H1 (cell line): ENCODE data around the gene ISOC2. TPM values are rescaled to one million over a fixed set of nuclear protein-coding genes. Genes with fewer than 3 reads are reported as not detected.
A peak's percentile ranks its signal among the peaks of the same experiment; 100 is the strongest.

Experiments
- CTCF ChIA-PET: fragments of 300-600 bp; sonication (Branson Sonifier 250); formaldehyde crosslinking; loops from one replicate; lab custom pipeline; 2021; ENCODE audit not compliant: partially characterized antibody; lab: Charles Lee
- POLR2A ChIA-PET: fragments of 300-600 bp; sonication (Branson Sonifier 250); formaldehyde crosslinking; loops from one replicate; lab custom pipeline; 2021; ENCODE audit warnings: inconsistent platforms; ENCODE audit not compliant: partially characterized antibody; lab: Charles Lee
- DNase-seq, 2 experiments: peaks; one replicate each; pipeline versions ENCODE4 v3.0.0 to v3.0.0-alpha.2; 2010 to 2022; ENCODE audit warnings: low spot score in 2 of 2, low read depth in 1 of 2, mixed read lengths in 1 of 2
- FAIRE-seq: peaks from 2 replicates; lab custom pipeline; 2011; peaks lifted over from hg19 to GRCh38; lab: Jason Lieb, UNC
- H2AFZ ChIP-seq: 2 replicates; pipeline ENCODE4 v1.8.1; 2012; ENCODE audit warnings: low read length, inconsistent platforms
- H2AK5ac ChIP-seq: 2 replicates; pipeline ENCODE4 v1.6.1; 2013; ENCODE audit warnings: low read depth, low read length
- H2BK120ac ChIP-seq: replicated peaks from 2 replicates; pipeline ENCODE3; 2013; ENCODE audit warnings: low read depth, low read length, inconsistent platforms
- H2BK12ac ChIP-seq: 2 replicates; pipeline ENCODE4 v1.6.1; 2013; ENCODE audit warnings: low read depth, low read length
- H2BK15ac ChIP-seq: 2 replicates; pipeline ENCODE4 v1.6.1; 2013; ENCODE audit warnings: low read length
- H2BK20ac ChIP-seq: 2 replicates; pipeline ENCODE4 v1.6.1; 2013; ENCODE audit warnings: low read length
- H2BK5ac ChIP-seq: 2 replicates; pipeline ENCODE4 v1.6.1; 2013; ENCODE audit warnings: low read depth, low read length
- H3K14ac ChIP-seq: 2 replicates; pipeline ENCODE4 v1.6.1; 2013; ENCODE audit warnings: inconsistent platforms; ENCODE audit not compliant: insufficient read length
- H3K18ac ChIP-seq: 2 replicates; pipeline ENCODE4 v1.6.1; 2013; ENCODE audit warnings: low read length; ENCODE audit errors: extremely low read depth
- H3K23ac ChIP-seq: 2 replicates; pipeline ENCODE4 v1.6.1; 2013; ENCODE audit warnings: inconsistent platforms; ENCODE audit not compliant: insufficient read length
- H3K23me2 ChIP-seq: 2 replicates; pipeline ENCODE4 v1.6.1; 2013; ENCODE audit warnings: low read depth, low read length
- H3K27ac ChIP-seq: 2 replicates; pipeline ENCODE4 v1.6.1; 2011; ENCODE audit warnings: low read depth, low read length, inconsistent platforms
- H3K27me3 ChIP-seq, 4 experiments: replicated peaks in 1 of 4; 1 replicate in 1 of 4; 2 replicates in 3 of 4; pipeline versions ENCODE4 v1.6.1 to v1.8.1; 2011 to 2013; ENCODE audit warnings: low read length in 3 of 4, mild to moderate bottlenecking in 3 of 4, inconsistent platforms in 2 of 4, mixed read lengths in 2 of 4, moderate library complexity in 1 of 4; ENCODE audit not compliant: control insufficient read depth in 3 of 4, insufficient read depth in 3 of 4; ENCODE audit errors: extremely low read depth in 1 of 4
- H3K36me3 ChIP-seq, 4 experiments: 2 replicates each; pipeline versions ENCODE4 v1.6.1 to v1.8.1; 2011 to 2013; ENCODE audit warnings: mild to moderate bottlenecking in 4 of 4, low read length in 3 of 4, moderate library complexity in 2 of 4, control low read depth in 1 of 4, inconsistent platforms in 1 of 4; ENCODE audit not compliant: insufficient read depth in 4 of 4, control insufficient read depth in 2 of 4
- H3K4ac ChIP-seq: replicated peaks from 2 replicates; pipeline ENCODE3; 2013; ENCODE audit warnings: low read length, low read depth, mixed read lengths, inconsistent platforms; ENCODE audit not compliant: insufficient read length
- H3K4me1 ChIP-seq, 4 experiments: replicated peaks in 1 of 4; 1 replicate in 1 of 4; 2 replicates in 3 of 4; pipeline versions ENCODE4 v1.6.1 to v1.8.1; 2011 to 2013; ENCODE audit warnings: low read length in 3 of 4, inconsistent platforms in 2 of 4, mixed read lengths in 1 of 4; ENCODE audit not compliant: insufficient read depth in 4 of 4, control insufficient read depth in 3 of 4
- H3K4me2 ChIP-seq, 2 experiments: 2 replicates each; pipeline versions ENCODE4 v1.6.1 to v1.8.1; 2011 to 2013; ENCODE audit warnings: low read depth in 2 of 2, low read length in 2 of 2, control low read depth in 1 of 2, inconsistent platforms in 1 of 2, mild to moderate bottlenecking in 1 of 2; ENCODE audit not compliant: insufficient read depth in 1 of 2
- H3K4me3 ChIP-seq, 4 experiments: fragments of 200-600, 300-600 bp in 1 of 4; sonication (generic), shearing (Covaris generic), sonication (Bioruptor Twin) in 1 of 4; 2 replicates each; pipeline versions ENCODE4 v1.5.1 to v1.8.1; 2011 to 2016; ENCODE audit warnings: low read length in 4 of 4, low read depth in 3 of 4, control low read depth in 2 of 4, inconsistent platforms in 2 of 4, mild to moderate bottlenecking in 2 of 4, mixed read lengths in 1 of 4, moderate library complexity in 1 of 4; ENCODE audit not compliant: insufficient read depth in 2 of 4; ENCODE audit errors: extremely low read depth in 1 of 4
- H3K56ac ChIP-seq: replicated peaks from 2 replicates; pipeline ENCODE3; 2013; ENCODE audit warnings: low read depth, mild to moderate bottlenecking, mixed read lengths, low read length, inconsistent platforms; ENCODE audit not compliant: insufficient read length
- H3K79me1 ChIP-seq: 2 replicates; pipeline ENCODE4 v1.6.1; 2013; ENCODE audit warnings: low read depth, low read length, control low read depth
- H3K79me2 ChIP-seq, 2 experiments: 2 replicates each; pipeline versions ENCODE4 v1.6.1 to v1.8.1; 2012 to 2013; ENCODE audit warnings: low read length in 2 of 2, mild to moderate bottlenecking in 2 of 2, inconsistent platforms in 1 of 2; ENCODE audit not compliant: insufficient read depth in 2 of 2, control insufficient read depth in 1 of 2
- H3K9ac ChIP-seq, 4 experiments: replicated peaks in 1 of 4; 1 replicate in 1 of 4; 2 replicates in 3 of 4; pipeline versions ENCODE4 v1.6.1 to v1.8.1; 2011 to 2013; ENCODE audit warnings: low read depth in 3 of 4, low read length in 3 of 4, control low read depth in 2 of 4, mild to moderate bottlenecking in 2 of 4, moderate library complexity in 2 of 4, inconsistent platforms in 1 of 4; ENCODE audit errors: extremely low read depth in 1 of 4
- H3K9me3 ChIP-seq, 2 experiments: 2 replicates each; pipeline versions ENCODE4 v1.6.1 to v1.8.1; 2012 to 2013; ENCODE audit warnings: mild to moderate bottlenecking in 2 of 2, moderate library complexity in 2 of 2, control low read depth in 1 of 2, inconsistent platforms in 1 of 2, low read depth in 1 of 2, low read length in 1 of 2, mixed read lengths in 1 of 2; ENCODE audit not compliant: insufficient read depth in 2 of 2
- H4K20me1 ChIP-seq, 2 experiments: replicated peaks in 1 of 2; 2 replicates each; pipeline versions ENCODE3 to v1.8.1; 2011 to 2013; ENCODE audit warnings: inconsistent platforms in 2 of 2, low read length in 2 of 2, mild to moderate bottlenecking in 1 of 2; ENCODE audit not compliant: insufficient read depth in 2 of 2, control insufficient read depth in 1 of 2
- H4K5ac ChIP-seq: 2 replicates; pipeline ENCODE4 v1.6.1; 2013; ENCODE audit warnings: low read length, low read depth, mixed read lengths, inconsistent platforms; ENCODE audit not compliant: insufficient read length
- H4K8ac ChIP-seq: 2 replicates; pipeline ENCODE4 v1.8.0; 2013; ENCODE audit warnings: mild to moderate bottlenecking, moderate library complexity, low read length, inconsistent platforms; ENCODE audit not compliant: insufficient read depth; ENCODE audit errors: extremely low read depth
- H4K91ac ChIP-seq: replicated peaks from 2 replicates; pipeline ENCODE3; 2013; ENCODE audit warnings: low read length, mixed read lengths, inconsistent platforms; ENCODE audit not compliant: insufficient read length
- CHD1 ChIP-seq: IDR thresholded peaks from 2 replicates; pipeline ENCODE4 v1.6.1; 2012; ENCODE audit warnings: low read depth, low read length, improper control_type of control experiment
- CTCF ChIP-seq, 3 experiments: IDR thresholded peaks; 1 replicate in 2 of 3; 2 replicates in 1 of 3; pipeline versions ENCODE4 v1.5.1 to v1.6.1; 2011; ENCODE audit warnings: low read length in 3 of 3, mild to moderate bottlenecking in 3 of 3, inconsistent platforms in 2 of 3, low read depth in 1 of 3, moderate library complexity in 1 of 3; ENCODE audit not compliant: insufficient read depth in 1 of 3; ENCODE audit errors: control extremely low read depth in 1 of 3
- GTF2F1 ChIP-seq: IDR thresholded peaks from 2 replicates; pipeline ENCODE4 v1.6.1; 2012; ENCODE audit warnings: low read depth, low read length, improper control_type of control experiment, borderline replicate concordance
- HDAC6 ChIP-seq: IDR thresholded peaks from one replicate; pipeline ENCODE4 v1.7.1; 2012; ENCODE audit warnings: low read depth, mild to moderate bottlenecking, inconsistent platforms, low read length, moderate library complexity
- SAP30 ChIP-seq: fragments of 300-600 bp; sonication (generic); IDR thresholded peaks from 2 replicates; pipeline ENCODE4 v1.7.1; 2012; ENCODE audit warnings: low read length, moderate library complexity, mild to moderate bottlenecking, inconsistent platforms; ENCODE audit not compliant: insufficient read depth, insufficient replicate concordance
- SIRT6 ChIP-seq: IDR thresholded peaks from one replicate; pipeline ENCODE4 v1.7.1; 2012; ENCODE audit warnings: low read length, inconsistent platforms
- SUZ12 ChIP-seq: fragments of 200-600 bp; sonication (generic); IDR thresholded peaks from 2 replicates; pipeline ENCODE4 v1.6.1; 2012; ENCODE audit warnings: mild to moderate bottlenecking, inconsistent platforms, low read length, moderate library complexity, mixed read lengths
- USF2 ChIP-seq: IDR thresholded peaks from 2 replicates; pipeline ENCODE4 v1.6.1; 2011; ENCODE audit warnings: low read length, improper control_type of control experiment
- WGBS, 2 experiments: shearing (Covaris generic) in 1 of 2; methylation state at CpG; one replicate each; pipeline versions ENCODE4 v1.1.6 to v1.1.7; 2013 to 2015; ENCODE audit warnings: low lambda C conversion rate in 2 of 2, mixed read lengths in 2 of 2, inconsistent platforms in 1 of 2, low coverage in 1 of 2, missing lambda C conversion rate in 1 of 2; ENCODE audit not compliant: insufficient replicate concordance in 2 of 2, insufficient coverage in 1 of 2, insufficient read length in 1 of 2; ENCODE audit errors: extremely low coverage in 1 of 2, missing lambda C conversion rate in 1 of 2; 5-methylcytosine and 5-hydroxymethylcytosine counted together
- polyA plus RNA-seq, 7 experiments: library from polyadenylated mRNA; depleted of rRNA in 3 of 7; stranded (reverse) in 5 of 7; unstranded in 2 of 7; fragments of >200 nt in 5 of 7; fragments of 200-250 nt in 2 of 7; gene quantifications; 1 replicate in 5 of 7; 2 replicates in 1 of 7; 4 replicates in 1 of 7; pipeline versions ENCODE4 v1.2.1 to v1.2.3, GENCODE V29; 2011 to 2013; ENCODE audit warnings: missing spikeins in 2 of 7, mixed read lengths in 2 of 7
- total RNA-seq: library from RNA; stranded (reverse); fragmentation: NEBNext Ultra II Directional; extraction: Animal tissue kit (Norgen Biotek cat#: 25700); gene quantifications from 2 replicates; pipeline ENCODE4 v1.2.1, GENCODE V29; 2021

The ISOC2 gene
- total and polyA plus RNA-seq, 2 of the 8 experiments (the other 6 are each of a cell fraction or from before 2014, with no cell fraction given) = 96.9 to 152 TPM

GRCh38 chr19:55447421-55448174, 13.8 kb downstream of the ISOC2 start:
- Histone ChIP-seq H3K23ac (no peak overlapping the region), H2BK5ac (no peak overlapping the region), H3K9me3 (no peaks in the 10 kb centered on the region), H3K79me2 (no peaks in the 10 kb centered on the region), H2AK5ac (peak overlapping the region; percentile 68; the same call in 1 of the 2 replicates), H3K9ac (no peak overlapping the region; a peak in 1 of 7 replicates), H3K27ac (no peak overlapping the region), H3K18ac (no peak overlapping the region), H3K14ac (no peak overlapping the region), H4K8ac (no peak overlapping the region), H2BK20ac (no peak overlapping the region), H3K79me1 (no peaks in the 10 kb centered on the region), H2BK120ac (no peak overlapping the region), H3K27me3 (peaks cover 59 to 95% (median 91%) of the 10 kb centered on the region in 4 experiments), H3K23me2 (peaks cover 25% of the 10 kb centered on the region; the same call in 1 of the 2 replicates), H4K91ac (no peak overlapping the region), H3K4me2 (no peak overlapping the region), H2BK12ac (peak overlapping the region; percentile 1; the same call in 1 of the 2 replicates), H3K56ac (peak overlapping the region; percentile 99), H3K4ac (no peak overlapping the region), H3K36me3 (no peaks in the 10 kb centered on the region), H4K5ac (no peak overlapping the region), H3K4me1 (peaks cover 0 to 9% (median 4%) of the 10 kb centered on the region in 4 experiments; a peak in 5 of 7 replicates), H2AFZ (no peak overlapping the region), H2BK15ac (no peak overlapping the region; the same call in 1 of the 2 replicates), H3K4me3 (no peak overlapping the region), H4K20me1 (peaks cover 3 to 16% of the 10 kb centered on the region in 2 experiments)
- 61% methylated on average over 15 of the region's 16 CpGs; no CpG with 5 or more reads in 1 of the 2 experiments for WGBS, 2 experiments
- POLR2A ChIA-PET = interaction anchor here (0.6 kb wide), 1 partner anchor 306 kb away, joined by 3 read pairs; no protein-coding TSS in a partner anchor
- FAIRE-seq (no peak), DNase-seq (no peak)
- CTCF ChIA-PET = interaction anchor here (0.7 to 1.6 kb wide), 4 partner anchors 8 to 282 kb away, joined by 3 to 5 read pairs (median 4); partner anchors contain the start of gene DNAAF3
- TF ChIP-seq SIRT6 = no peak
- TF ChIP-seq GTF2F1 = no peak
- no peak for TF ChIP-seq SAP30
- TF ChIP-seq USF2 = no peak
- TF ChIP-seq CHD1 = no peak
- TF ChIP-seq SUZ12 = no peak
- TF ChIP-seq CTCF (IDR thresholded peaks at IDR 0.05; ENCODE audit: control extremely low read depth in 1 of 3, insufficient read depth in 1 of 3, low read depth in 1 of 3, low read length in 3 of 3) = no peak
- no peak for TF ChIP-seq HDAC6
